H1 (cell line): Measurements from ENCODE around the gene KIF26B. TPM values are rescaled to one million over a fixed set of nuclear protein-coding genes. Genes with fewer than 3 reads are reported as not detected.

ENCODE experiments used
- CHD1 ChIP-seq: IDR thresholded peaks from 2 replicates; pipeline ENCODE4 v1.6.1; 2012; ENCODE audit warnings: low read depth, low read length, improper control_type of control experiment
- CHD7 ChIP-seq: fragments of 300-600 bp; sonication (generic); IDR thresholded peaks from 2 replicates; pipeline ENCODE4 v1.7.1; 2012; ENCODE audit warnings: low read length, moderate library complexity, mild to moderate bottlenecking, inconsistent platforms; ENCODE audit not compliant: insufficient replicate concordance
- RFX5 ChIP-seq: IDR thresholded peaks from 2 replicates; pipeline ENCODE4 v1.6.1; 2011; ENCODE audit warnings: low read depth, low read length, improper control_type of control experiment, borderline replicate concordance
- SRF ChIP-seq: IDR thresholded peaks from 2 replicates; pipeline ENCODE4 v1.6.1; 2011; ENCODE audit warnings: mild to moderate bottlenecking, low read depth, low read length, moderate library complexity
- TAF1 ChIP-seq: IDR thresholded peaks from 2 replicates; pipeline ENCODE4 v1.6.1; 2011; ENCODE audit warnings: mild to moderate bottlenecking, low read depth, low read length
- polyA plus RNA-seq, 7 experiments: library from polyadenylated mRNA; depleted of rRNA in 3 of 7; stranded (reverse) in 5 of 7; unstranded in 2 of 7; fragments of >200 nt in 5 of 7; fragments of 200-250 nt in 2 of 7; gene quantifications; 1 replicate in 5 of 7; 2 replicates in 1 of 7; 4 replicates in 1 of 7; pipeline versions ENCODE4 v1.2.1 to v1.2.3, GENCODE V29; 2011 to 2013; ENCODE audit warnings: missing spikeins in 2 of 7, mixed read lengths in 2 of 7
- total RNA-seq: library from RNA; stranded (reverse); fragmentation: NEBNext Ultra II Directional; extraction: Animal tissue kit (Norgen Biotek cat#: 25700); gene quantifications from 2 replicates; pipeline ENCODE4 v1.2.1, GENCODE V29; 2021

Gene KIF26B
- total and polyA plus RNA-seq, 2 of the 8 experiments (the other 6 are each of a cell fraction or from before 2014, with no cell fraction given), result 0.06 to 0.28 TPM

DNA sequence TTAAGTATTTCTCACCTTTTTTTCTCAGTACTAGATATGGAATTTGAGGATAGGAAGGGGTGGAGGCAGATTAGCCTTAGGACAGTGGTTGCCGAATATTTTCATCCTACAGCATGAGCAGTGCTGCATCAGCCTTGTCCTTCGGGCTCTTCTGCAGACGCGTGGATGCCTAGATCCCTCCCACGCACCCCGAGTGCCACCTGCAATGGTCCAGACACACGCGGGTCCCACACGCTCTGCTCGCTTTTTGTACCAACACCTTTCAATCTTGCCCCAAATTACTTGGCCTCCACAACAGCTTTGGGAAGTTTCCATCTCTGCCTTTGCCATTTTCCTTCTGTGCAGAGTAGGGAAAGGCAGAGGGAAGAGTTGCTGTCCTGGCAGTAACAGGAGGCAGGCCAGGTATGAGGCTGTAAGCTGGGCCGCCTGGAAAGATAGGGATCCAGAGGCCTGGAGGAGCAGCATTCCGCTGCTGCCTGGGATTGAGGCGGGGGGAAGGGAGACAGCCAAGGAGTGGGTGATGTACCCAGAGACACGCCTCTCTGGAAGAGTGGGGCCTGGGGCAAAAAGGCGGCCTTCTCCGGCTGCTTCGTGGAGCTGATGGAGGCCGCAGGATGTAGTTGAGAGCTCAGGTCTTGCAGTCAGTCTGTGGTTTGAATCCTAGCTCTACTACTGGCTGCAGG, 467.7 kb downstream of the KIF26B start (continued):
- TF ChIP-seq CHD7 (no peak), TAF1 (no peak), RFX5 (no peak), CHD1 (no peak), SRF (no peak)
